Measurements from ENCODE around the gene PVR.
"Not testable (repeated sequence)": the region's sequence is repeated elsewhere in the genome, so short reads cannot be mapped to it uniquely, and the experiment has no call there.

The PVR gene

GRCh38 chr19:44607049-44607448 lies 36.7 kb upstream of the PVR start:
- DNase-seq (no peak), ATAC-seq (ENCODE audit: insufficient read depth, low read depth) (no peak)
- no peak overlapping the region for H3K4me2 ChIP-seq (ENCODE audit: insufficient read depth, low read length)
- H4K20me1 ChIP-seq (ENCODE audit: insufficient read depth, low read length) = no peaks in the 10 kb centered on the region
- H3K79me2 ChIP-seq (ENCODE audit: insufficient read depth, low read length) = no peaks in the 10 kb centered on the region
- TF ChIP-seq, protein P1, sequence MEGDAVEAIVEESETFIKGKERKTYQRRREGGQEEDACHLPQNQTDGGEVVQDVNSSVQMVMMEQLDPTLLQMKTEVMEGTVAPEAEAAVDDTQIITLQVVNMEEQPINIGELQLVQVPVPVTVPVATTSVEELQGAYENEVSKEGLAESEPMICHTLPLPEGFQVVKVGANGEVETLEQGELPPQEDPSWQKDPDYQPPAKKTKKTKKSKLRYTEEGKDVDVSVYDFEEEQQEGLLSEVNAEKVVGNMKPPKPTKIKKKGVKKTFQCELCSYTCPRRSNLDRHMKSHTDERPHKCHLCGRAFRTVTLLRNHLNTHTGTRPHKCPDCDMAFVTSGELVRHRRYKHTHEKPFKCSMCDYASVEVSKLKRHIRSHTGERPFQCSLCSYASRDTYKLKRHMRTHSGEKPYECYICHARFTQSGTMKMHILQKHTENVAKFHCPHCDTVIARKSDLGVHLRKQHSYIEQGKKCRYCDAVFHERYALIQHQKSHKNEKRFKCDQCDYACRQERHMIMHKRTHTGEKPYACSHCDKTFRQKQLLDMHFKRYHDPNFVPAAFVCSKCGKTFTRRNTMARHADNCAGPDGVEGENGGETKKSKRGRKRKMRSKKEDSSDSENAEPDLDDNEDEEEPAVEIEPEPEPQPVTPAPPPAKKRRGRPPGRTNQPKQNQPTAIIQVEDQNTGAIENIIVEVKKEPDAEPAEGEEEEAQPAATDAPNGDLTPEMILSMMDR (IDR thresholded peaks at IDR 0.05; ENCODE audit: borderline replicate concordance, extremely low read depth, low read length, poor library complexity, severe bottlenecking) = no peak
- no peak for TF ChIP-seq EZH2 (IDR thresholded peaks at IDR 0.05; ENCODE audit: borderline replicate concordance, low read depth, low read length, severe bottlenecking)
- no peaks in the 10 kb centered on the region for H3K4me1 ChIP-seq (ENCODE audit: insufficient read depth, low read length)
- no peak overlapping the region for H3K27ac ChIP-seq (ENCODE audit: low read length)
- no peak overlapping the region for H2AFZ ChIP-seq (ENCODE audit: low read depth, low read length)
- H3K9me3 ChIP-seq (ENCODE audit: insufficient read depth, low read length, severe bottlenecking) = no peaks in the 10 kb centered on the region
- H3K27me3 ChIP-seq (ENCODE audit: insufficient read depth, low read length, poor library complexity) = no peaks in the 10 kb centered on the region
- H3K4me3 ChIP-seq (ENCODE audit: low read depth in 1 of 2, low read length in 2 of 2) = no peak overlapping the region
- no peak overlapping the region for H3K9ac ChIP-seq (ENCODE audit: low read depth, low read length)
- H3K36me3 ChIP-seq (ENCODE audit: insufficient read depth, low read length) = no peaks in the 10 kb centered on the region

DNA sequence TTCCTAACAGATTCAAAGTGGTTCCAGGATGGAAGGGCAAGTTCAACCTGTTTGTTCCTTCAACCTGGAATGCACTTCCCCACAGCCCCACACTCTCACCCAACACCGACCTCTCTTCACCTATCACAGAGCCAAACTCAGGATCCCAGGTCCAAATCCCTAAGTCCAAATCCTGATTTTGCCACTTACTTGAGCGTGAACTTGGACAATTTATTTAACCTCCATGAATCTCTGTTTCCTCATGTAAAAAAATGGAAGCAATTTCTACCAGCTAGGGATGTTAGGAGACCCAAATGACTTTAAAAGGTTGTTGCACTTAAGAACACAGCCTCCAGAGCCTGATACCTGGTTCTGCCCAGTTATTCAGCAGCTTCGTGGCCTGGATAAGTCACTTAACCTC lies 35.8 kb upstream of the PVR start:
- DNase-seq = no peak
- H3K79me2 ChIP-seq (ENCODE audit: insufficient read depth, low read length) = no peaks in the 10 kb centered on the region
- H4K20me1 ChIP-seq (ENCODE audit: insufficient read depth, low read length) = no peaks in the 10 kb centered on the region
- H3K36me3 ChIP-seq (ENCODE audit: insufficient read depth, low read length) = no peaks in the 10 kb centered on the region
- ATAC-seq (ENCODE audit: insufficient read depth, low read depth) = no peak
- TF ChIP-seq EZH2 (IDR thresholded peaks at IDR 0.05; ENCODE audit: borderline replicate concordance, low read depth, low read length, severe bottlenecking) = no peak
- TF ChIP-seq, protein P1 (IDR thresholded peaks at IDR 0.05; ENCODE audit: borderline replicate concordance, extremely low read depth, low read length, poor library complexity, severe bottlenecking) = no peak
- H3K4me3 ChIP-seq (ENCODE audit: low read depth in 1 of 2, low read length in 2 of 2) = no peak overlapping the region
- H2AFZ ChIP-seq (ENCODE audit: low read depth, low read length) = no peak overlapping the region
- H3K4me2 ChIP-seq (ENCODE audit: insufficient read depth, low read length) = no peak overlapping the region
- H3K27ac ChIP-seq (ENCODE audit: low read length) = no peak overlapping the region
- H3K4me1 ChIP-seq (ENCODE audit: insufficient read depth, low read length) = no peaks in the 10 kb centered on the region
- H3K27me3 ChIP-seq (ENCODE audit: insufficient read depth, low read length, poor library complexity) = peaks cover 5% of the 10 kb centered on the region
- H3K9me3 ChIP-seq (ENCODE audit: insufficient read depth, low read length, severe bottlenecking) = no peaks in the 10 kb centered on the region
- no peak overlapping the region for H3K9ac ChIP-seq (ENCODE audit: low read depth, low read length)

GRCh38 chr19:44608391-44608821 lies 35.3 kb upstream of the PVR start:
- no peak for ATAC-seq (ENCODE audit: insufficient read depth, low read depth)
- no peak for TF ChIP-seq EZH2 (IDR thresholded peaks at IDR 0.05; ENCODE audit: borderline replicate concordance, low read depth, low read length, severe bottlenecking)
- TF ChIP-seq, protein P1 (IDR thresholded peaks at IDR 0.05; ENCODE audit: borderline replicate concordance, extremely low read depth, low read length, poor library complexity, severe bottlenecking) = no peak
- Histone ChIP-seq H3K27ac (ENCODE audit: low read length) (no peak overlapping the region), H3K9me3 (ENCODE audit: insufficient read depth, low read length, severe bottlenecking) (no peaks in the 10 kb centered on the region), H3K4me3 (ENCODE audit: low read depth in 1 of 2, low read length in 2 of 2) (no peak overlapping the region), H3K4me2 (ENCODE audit: insufficient read depth, low read length) (no peak overlapping the region), H3K4me1 (ENCODE audit: insufficient read depth, low read length) (no peaks in the 10 kb centered on the region), H3K36me3 (ENCODE audit: insufficient read depth, low read length) (no peaks in the 10 kb centered on the region), H3K79me2 (ENCODE audit: insufficient read depth, low read length) (no peaks in the 10 kb centered on the region), H2AFZ (ENCODE audit: low read depth, low read length) (no peak overlapping the region), H4K20me1 (ENCODE audit: insufficient read depth, low read length) (no peaks in the 10 kb centered on the region), H3K9ac (ENCODE audit: low read depth, low read length) (no peak overlapping the region), H3K27me3 (ENCODE audit: insufficient read depth, low read length, poor library complexity) (peaks cover 5% of the 10 kb centered on the region)
- DNase-seq = no peak

- no peak overlapping the region for H3K27ac ChIP-seq (ENCODE audit: low read length)
- no peak for ATAC-seq (ENCODE audit: insufficient read depth, low read depth)
- no peak for TF ChIP-seq EZH2 (IDR thresholded peaks at IDR 0.05; ENCODE audit: borderline replicate concordance, low read depth, low read length, severe bottlenecking)
- TF ChIP-seq, protein P1 (IDR thresholded peaks at IDR 0.05; ENCODE audit: borderline replicate concordance, extremely low read depth, low read length, poor library complexity, severe bottlenecking) = no peak
Measured at GRCh38 chr19:44609219-44609618, 34.5 kb upstream of the PVR start.

DNA sequence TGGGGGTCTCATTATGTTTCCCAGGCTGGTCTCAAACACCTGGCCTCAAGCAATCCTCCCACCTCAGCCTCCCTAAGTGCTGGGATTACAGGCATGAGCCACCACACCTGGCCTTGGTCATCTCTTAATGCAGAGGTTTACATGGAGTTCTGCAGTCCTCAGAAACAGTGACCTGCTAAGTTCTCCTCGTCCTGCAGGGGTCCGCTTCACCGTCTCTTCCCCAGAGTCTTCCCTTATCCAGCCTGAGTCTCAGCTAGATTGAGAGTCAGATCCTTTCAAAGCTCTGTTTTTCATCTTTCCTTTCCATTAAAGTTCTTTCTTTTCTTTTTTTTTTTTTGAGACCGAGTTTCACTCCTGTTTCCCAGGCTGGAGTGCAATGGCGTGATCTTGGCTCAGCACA lies 33.2 kb upstream of the PVR start:
- not testable (repeated sequence) for H3K9me3 ChIP-seq (ENCODE audit: insufficient read depth, low read length, severe bottlenecking); H3K4me1 ChIP-seq (ENCODE audit: insufficient read depth, low read length); H3K36me3 ChIP-seq (ENCODE audit: insufficient read depth, low read length); H3K4me2 ChIP-seq (ENCODE audit: insufficient read depth, low read length); H3K27me3 ChIP-seq (ENCODE audit: insufficient read depth, low read length, poor library complexity); H3K27ac ChIP-seq (ENCODE audit: low read length); H3K9ac ChIP-seq (ENCODE audit: low read depth, low read length); DNase-seq; H2AFZ ChIP-seq (ENCODE audit: low read depth, low read length); H3K4me3 ChIP-seq (ENCODE audit: low read depth in 1 of 2, low read length in 2 of 2); ATAC-seq (ENCODE audit: insufficient read depth, low read depth); H3K79me2 ChIP-seq (ENCODE audit: insufficient read depth, low read length); H4K20me1 ChIP-seq (ENCODE audit: insufficient read depth, low read length)

More at GRCh38 chr19:44609219-44609618, 34.5 kb upstream of the PVR start:
- Histone ChIP-seq H3K36me3 (ENCODE audit: insufficient read depth, low read length) (no peaks in the 10 kb centered on the region), H3K9ac (ENCODE audit: low read depth, low read length) (no peak overlapping the region), H3K79me2 (ENCODE audit: insufficient read depth, low read length) (no peaks in the 10 kb centered on the region), H3K4me2 (ENCODE audit: insufficient read depth, low read length) (no peak overlapping the region), H3K4me1 (ENCODE audit: insufficient read depth, low read length) (no peaks in the 10 kb centered on the region), H3K27me3 (ENCODE audit: insufficient read depth, low read length, poor library complexity) (peaks cover 5% of the 10 kb centered on the region), H3K4me3 (ENCODE audit: low read depth in 1 of 2, low read length in 2 of 2) (no peak overlapping the region), H2AFZ (ENCODE audit: low read depth, low read length) (no peak overlapping the region), H3K9me3 (ENCODE audit: insufficient read depth, low read length, severe bottlenecking) (no peaks in the 10 kb centered on the region), H4K20me1 (ENCODE audit: insufficient read depth, low read length) (no peaks in the 10 kb centered on the region)
- DNase-seq = no peak

Data from DND-41 (cell line).